VCaP (cell line): Measurements from ENCODE around the gene NEDD9.

Experiments
- H3K27ac ChIP-seq: fragments of 450-650 bp; 2 replicates; pipeline ENCODE4 v1.5.1; 2017
- CTCF ChIP-seq: fragments of 450-650 bp; conservative IDR thresholded peaks from 2 replicates; pipeline ENCODE4 v1.5.1; 2017; ENCODE audit warnings: mild to moderate bottlenecking, moderate library complexity

Gene NEDD9

DNA sequence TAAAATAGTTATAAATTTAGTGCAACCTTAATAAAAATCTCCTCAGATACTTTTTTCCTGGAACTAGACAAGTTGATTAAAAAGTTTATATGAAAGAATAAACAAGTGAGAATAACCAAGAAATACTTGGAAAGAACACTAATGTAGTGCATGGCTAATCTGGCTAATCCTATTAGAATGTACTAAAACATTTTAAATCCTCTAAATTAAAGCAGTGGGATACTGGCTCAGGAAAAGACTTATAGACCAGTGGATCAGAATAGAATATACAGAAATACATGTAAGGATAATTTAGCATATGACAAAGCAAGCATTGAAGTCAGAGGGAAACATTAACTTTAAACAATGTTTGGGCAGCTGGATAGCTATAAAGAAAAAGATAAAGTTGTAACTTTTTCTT, 79.9 kb downstream of the NEDD9 start:
- H3K27ac ChIP-seq, result no peak overlapping the region
- no peak for TF ChIP-seq CTCF

- TF ChIP-seq CTCF, result no peak
- H3K27ac ChIP-seq, result no peak overlapping the region
Measured at GRCh38 chr6:11151488-11151887, 81.0 kb downstream of the NEDD9 start.

GRCh38 chr6:11149551-11149950, 82.9 kb downstream of the NEDD9 start:
- H3K27ac ChIP-seq, result no peak overlapping the region
- no peak for TF ChIP-seq CTCF

GRCh38 chr6:11146117-11146826, 86.2 kb downstream of the NEDD9 start:
- H3K27ac ChIP-seq, result no peak overlapping the region
- no peak for TF ChIP-seq CTCF

DNA sequence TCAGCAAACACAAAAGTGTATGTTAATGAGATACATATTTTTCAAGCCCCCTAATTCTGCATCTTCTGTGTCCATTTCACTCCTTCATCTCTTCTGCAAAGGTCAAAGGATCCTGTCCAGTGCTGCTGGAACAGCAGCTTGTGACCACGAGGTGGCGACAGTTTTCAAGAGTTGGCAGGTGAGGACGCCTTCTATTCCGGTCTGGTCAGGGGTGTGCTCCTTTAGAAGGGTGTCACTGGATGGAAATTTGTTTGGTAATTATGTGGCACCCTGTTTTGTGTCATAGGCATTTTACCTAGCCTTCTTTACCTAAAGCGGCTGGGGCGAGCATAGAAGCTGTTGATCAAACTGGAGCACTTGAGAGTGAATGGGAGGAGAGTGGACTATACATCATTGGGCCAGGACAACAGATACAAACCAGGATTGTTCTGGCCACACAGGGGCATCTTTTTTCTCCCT, 88.0 kb downstream of the NEDD9 start:
- TF ChIP-seq CTCF, result peak; percentile 100
- peak overlapping the region; percentile 1; the same call in 1 of the 2 replicates for H3K27ac ChIP-seq

- TF ChIP-seq CTCF, result no peak
- H3K27ac ChIP-seq, result no peak overlapping the region
Measured at GRCh38 chr6:11143394-11144371, 88.8 kb downstream of the NEDD9 start.

GRCh38 chr6:11142296-11143027, 90.0 kb downstream of the NEDD9 start:
- no peak overlapping the region for H3K27ac ChIP-seq
- TF ChIP-seq CTCF, result no peak
